ENCODE data around the gene CHST11. TPM values are rescaled to one million over a fixed set of nuclear protein-coding genes. Genes with fewer than 3 reads are reported as not detected.

Gene CHST11
- total RNA-seq, 1 experiment from 2014 or later: 6.7 TPM

- Histone ChIP-seq H3K23ac (ENCODE audit: insufficient read length, low read depth, low read length) (no peak overlapping the region), H3K27ac (ENCODE audit: insufficient read length, low read depth, low read length) (no peak overlapping the region), H3T11ph (ENCODE audit: low read length) (no peak overlapping the region), H3K9me3 (ENCODE audit: control insufficient read depth, low read depth, low read length) (no peaks in the 10 kb centered on the region), H2BK12ac (ENCODE audit: insufficient read length, low read depth, low read length) (no peak overlapping the region), H3K9ac (ENCODE audit: extremely low read depth, insufficient read length, low read length) (no peak overlapping the region), H3K56ac (ENCODE audit: insufficient read length, low read depth, low read length) (no peak overlapping the region), H3K23me2 (ENCODE audit: insufficient read length, low read depth, low read length, poor library complexity, severe bottlenecking) (no peaks in the 10 kb centered on the region), H3K4me1 (ENCODE audit: insufficient read depth, low read length) (no peaks in the 10 kb centered on the region), H4K8ac (replicated peaks; ENCODE audit: insufficient read length, low read depth, low read length) (no peak overlapping the region), H3K79me1 (ENCODE audit: insufficient read depth, low read depth, low read length, poor library complexity, severe bottlenecking) (no peaks in the 10 kb centered on the region), H4K20me1 (ENCODE audit: control insufficient read depth, insufficient read depth, insufficient read length) (no peaks in the 10 kb centered on the region), H2AFZ (ENCODE audit: low read length) (no peak overlapping the region), H4K91ac (ENCODE audit: insufficient read length, low read depth, low read length) (no peak overlapping the region), H2BK120ac (ENCODE audit: low read depth, low read length, poor library complexity, severe bottlenecking) (no peak overlapping the region), H2BK20ac (ENCODE audit: low read depth, low read length, poor library complexity, severe bottlenecking) (no peak overlapping the region), H2BK15ac (ENCODE audit: low read depth, low read length) (no peak overlapping the region), H3K27me3 (ENCODE audit: insufficient read depth, low read length) (no peaks in the 10 kb centered on the region), H2BK5ac (ENCODE audit: insufficient read length, low read length) (no peak overlapping the region), H3K4me2 (ENCODE audit: insufficient read depth, insufficient read length, low read length) (no peak overlapping the region), H2AK5ac (ENCODE audit: insufficient read length, low read length) (no peak overlapping the region), H3K18ac (ENCODE audit: insufficient read length, low read depth, low read length) (no peak overlapping the region), H3K79me2 (ENCODE audit: insufficient read depth, low read length) (no peaks in the 10 kb centered on the region), H3K4ac (ENCODE audit: low read depth, low read length) (no peak overlapping the region), H4K5ac (ENCODE audit: insufficient read length, low read depth, low read length) (no peak overlapping the region), H3K14ac (ENCODE audit: insufficient read depth, low read length) (no peak overlapping the region)
- peaks cover 2% of the 10 kb centered on the region in 2 experiments; a peak in 3 of 4 replicates for H3K4me1 Mint-ChIP-seq
- no peak for DNase-seq
- no CpG with 5 or more reads among the region's 6 CpGs for WGBS (ENCODE audit: extremely low coverage, insufficient read length, low lambda C conversion rate)
- H3K36me3 Mint-ChIP-seq (ENCODE audit: insufficient read depth in 1 of 3, low read depth in 3 of 3): no peaks in the 10 kb centered on the region
- peaks cover 0 to 3% of the 10 kb centered on the region in 2 experiments; a peak in 2 of 5 replicates for H3K9me3 Mint-ChIP-seq
- TF ChIP-seq CTCF (conservative IDR thresholded peaks at IDR 0.05): no peak
- no peaks in the 10 kb centered on the region; the same call in 1 of the 2 replicates for H3K27me3 Mint-ChIP-seq (ENCODE audit: low read depth)
- H3K4me3 Mint-ChIP-seq: no peak overlapping the region
- no peak overlapping the region for H3K27ac Mint-ChIP-seq
Observed at GRCh38 chr12:104610513-104611235, 153.9 kb downstream of the CHST11 start.
